ENCODE measurements around the gene FOXP1. TPM values are rescaled to one million over a fixed set of nuclear protein-coding genes. Genes with fewer than 3 reads are reported as not detected.

Gene FOXP1
- total and polyA plus RNA-seq, 2 of the 8 experiments (the other 6 are each of a cell fraction or from before 2014, with no cell fraction given) = 13.9 to 25.4 TPM

- no peak overlapping the region for H2AFZ ChIP-seq (ENCODE audit: low read length)
- H2BK12ac ChIP-seq (ENCODE audit: low read depth, low read length) = no peak overlapping the region
- WGBS, 2 experiments (ENCODE audit: extremely low coverage in 1 of 2, insufficient coverage in 1 of 2, insufficient read length in 1 of 2, insufficient replicate concordance in 2 of 2, low coverage in 1 of 2, low lambda C conversion rate in 2 of 2, missing lambda C conversion rate in 1 of 2) = 88% methylated on average over 8 of the region's 9 CpGs; no CpG with 5 or more reads in 1 of the 2 experiments
- peaks cover 0 to 5% (median 2%) of the 10 kb centered on the region in 4 experiments; a peak in 1 of 7 replicates for H3K4me1 ChIP-seq (replicated peaks in 1 of 4; ENCODE audit: control insufficient read depth in 3 of 4, insufficient read depth in 4 of 4, low read length in 3 of 4)
- CTCF ChIA-PET (ENCODE audit: partially characterized antibody) = no interaction called here
- POLR2A ChIA-PET (ENCODE audit: partially characterized antibody) = no interaction called here
- H3K9me3 ChIP-seq (ENCODE audit: insufficient read depth in 2 of 2, low read depth in 1 of 2, low read length in 1 of 2) = no peaks in the 10 kb centered on the region
- no peaks in the 10 kb centered on the region for H4K20me1 ChIP-seq (replicated peaks in 1 of 2; ENCODE audit: control insufficient read depth in 1 of 2, insufficient read depth in 2 of 2, low read length in 2 of 2)
- no peak overlapping the region for H3K23ac ChIP-seq (ENCODE audit: insufficient read length)
- no peak overlapping the region for H2BK5ac ChIP-seq (ENCODE audit: low read depth, low read length)
- DNase-seq (ENCODE audit: low read depth in 1 of 2, low spot score in 2 of 2) (no peak), FAIRE-seq (no peak)
- H3K18ac ChIP-seq (ENCODE audit: extremely low read depth, low read length) = no peak overlapping the region
- H2BK15ac ChIP-seq (ENCODE audit: low read length) = no peak overlapping the region
- no peak overlapping the region for H3K4me3 ChIP-seq (ENCODE audit: extremely low read depth in 1 of 4, insufficient read depth in 2 of 4, low read depth in 3 of 4, low read length in 4 of 4)
- no peaks in the 10 kb centered on the region for H3K79me1 ChIP-seq (ENCODE audit: low read depth, low read length)
- H3K27ac ChIP-seq (ENCODE audit: low read depth, low read length) = no peak overlapping the region
- H2AK5ac ChIP-seq (ENCODE audit: low read depth, low read length) = no peak overlapping the region
- H4K5ac ChIP-seq (ENCODE audit: insufficient read length, low read depth, low read length) = no peak overlapping the region
- no peak overlapping the region for H4K8ac ChIP-seq (ENCODE audit: extremely low read depth, insufficient read depth, low read length)
- H3K36me3 ChIP-seq (ENCODE audit: control insufficient read depth in 2 of 4, insufficient read depth in 4 of 4, low read length in 3 of 4) = no peaks in the 10 kb centered on the region
- no peak overlapping the region for H3K4me2 ChIP-seq (ENCODE audit: insufficient read depth in 1 of 2, low read depth in 2 of 2, low read length in 2 of 2)
- no peak overlapping the region for H3K14ac ChIP-seq (ENCODE audit: insufficient read length)
- no peak overlapping the region for H3K4ac ChIP-seq (replicated peaks; ENCODE audit: insufficient read length, low read depth, low read length)
- no peak overlapping the region for H3K9ac ChIP-seq (replicated peaks in 1 of 4; ENCODE audit: extremely low read depth in 1 of 4, low read depth in 3 of 4, low read length in 3 of 4)
- no peak overlapping the region for H2BK20ac ChIP-seq (ENCODE audit: low read length)
- no peak overlapping the region for H2BK120ac ChIP-seq (replicated peaks; ENCODE audit: low read depth, low read length)
- H3K23me2 ChIP-seq (ENCODE audit: low read depth, low read length) = no peaks in the 10 kb centered on the region
- no peak overlapping the region for H3K56ac ChIP-seq (replicated peaks; ENCODE audit: insufficient read length, low read depth, low read length)
- no peaks in the 10 kb centered on the region for H3K79me2 ChIP-seq (ENCODE audit: control insufficient read depth in 1 of 2, insufficient read depth in 2 of 2, low read length in 2 of 2)
- no peaks in the 10 kb centered on the region for H3K27me3 ChIP-seq (replicated peaks in 1 of 4; ENCODE audit: control insufficient read depth in 3 of 4, extremely low read depth in 1 of 4, insufficient read depth in 3 of 4, low read length in 3 of 4)
- no peak overlapping the region for H4K91ac ChIP-seq (replicated peaks; ENCODE audit: insufficient read length, low read length)
- no peak for TF ChIP-seq BRCA1 (IDR thresholded peaks at IDR 0.05; ENCODE audit: low read depth, low read length)
- no peak for TF ChIP-seq NRF1 (IDR thresholded peaks at IDR 0.05; ENCODE audit: low read depth, low read length)
- no peak for TF ChIP-seq CREB1 (IDR thresholded peaks at IDR 0.05)
- no peak for TF ChIP-seq ASH2L (IDR thresholded peaks at IDR 0.05; ENCODE audit: low read length)
- no peak for TF ChIP-seq CTBP2 (IDR thresholded peaks at IDR 0.05; ENCODE audit: borderline replicate concordance, insufficient read depth, insufficient read length, low read length)
- no peak for TF ChIP-seq EGR1 (IDR thresholded peaks at IDR 0.05; ENCODE audit: borderline replicate concordance, low read depth, low read length)
- no peak for TF ChIP-seq SIN3A (conservative IDR thresholded peaks at IDR 0.05 in 1 of 2, IDR thresholded peaks at IDR 0.05 in 1 of 2; ENCODE audit: low read depth in 1 of 2, low read length in 2 of 2)
- TF ChIP-seq MAFK (IDR thresholded peaks at IDR 0.05; ENCODE audit: low read depth, low read length) = no peak
- TF ChIP-seq HDAC6 (IDR thresholded peaks at IDR 0.05; ENCODE audit: low read depth, low read length) = no peak
- TF ChIP-seq RAD21 (IDR thresholded peaks at IDR 0.05 in 1 of 2, conservative IDR thresholded peaks at IDR 0.05 in 1 of 2; ENCODE audit: low read depth in 2 of 2, low read length in 2 of 2) = no peak
- TF ChIP-seq SP2 (IDR thresholded peaks at IDR 0.05; ENCODE audit: low read length) = no peak
- no peak for TF ChIP-seq KDM5A (IDR thresholded peaks at IDR 0.05; ENCODE audit: low read length)
- no peak for TF ChIP-seq SUZ12 (IDR thresholded peaks at IDR 0.05; ENCODE audit: low read length)
- no peak for TF ChIP-seq POLR2AphosphoS5 (IDR thresholded peaks at IDR 0.05; ENCODE audit: low read depth, low read length)
Measured at GRCh38 chr3:71461749-71462483, 121.6 kb downstream of the FOXP1 start.

Measured in H1 (cell line).